BLaER1 (cell line): ENCODE measurements around the gene MBIP.

Source experiments
- H3K27ac ChIP-seq: shearing (Covaris generic); formaldehyde crosslinking; 2 replicates; pipeline ENCODE4 v1.8.1; 2022
- H3K27me3 ChIP-seq: shearing (Covaris generic); formaldehyde crosslinking; 2 replicates; pipeline ENCODE4 v1.8.1; 2022
- H3K36me3 ChIP-seq: shearing (Covaris generic); formaldehyde crosslinking; 2 replicates; pipeline ENCODE4 v1.8.1; 2022
- H3K4me1 ChIP-seq: shearing (Covaris generic); formaldehyde crosslinking; 2 replicates; pipeline ENCODE4 v1.8.1; 2022
- H3K4me2 ChIP-seq: shearing (Covaris generic); formaldehyde crosslinking; 2 replicates; pipeline ENCODE4 v1.8.1; 2022
- H3K4me3 ChIP-seq: shearing (Covaris generic); formaldehyde crosslinking; 2 replicates; pipeline ENCODE4 v1.8.1; 2022
- H3K9ac ChIP-seq: shearing (Covaris generic); formaldehyde crosslinking; 2 replicates; pipeline ENCODE4 v1.8.1; 2022
- H3K9me3 ChIP-seq: shearing (Covaris generic); formaldehyde crosslinking; 2 replicates; pipeline ENCODE4 v1.8.1; 2022
- H4K20me1 ChIP-seq: shearing (Covaris generic); formaldehyde crosslinking; 2 replicates; pipeline ENCODE4 v1.8.1; 2022
- Cebpa-rat ChIP-seq: shearing (Covaris generic); IDR thresholded peaks from 2 replicates; pipeline ENCODE4 v1.8.1; 2022

Gene MBIP

DNA sequence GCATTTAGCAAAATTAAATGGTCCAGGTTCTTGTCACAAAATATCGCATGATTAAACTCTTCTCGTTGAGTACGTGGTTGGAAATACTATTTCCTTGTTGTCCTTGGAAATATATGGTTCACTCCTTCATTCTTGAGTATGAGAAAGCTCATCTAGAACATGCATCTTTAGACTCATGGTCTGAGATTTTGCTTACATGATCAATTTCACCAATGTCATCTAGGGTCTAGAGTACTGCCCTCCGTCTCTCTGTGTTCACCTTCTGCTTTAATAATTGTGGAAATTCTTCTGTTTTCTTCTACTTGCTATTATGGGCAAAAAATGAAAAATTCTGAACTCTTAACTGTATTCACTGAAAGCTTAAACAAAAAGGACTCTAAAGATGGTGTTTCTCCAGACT is 25.9 kb downstream of the MBIP start:
- Histone ChIP-seq H3K9me3 (no peaks in the 10 kb centered on the region), H3K36me3 (peaks cover 31% of the 10 kb centered on the region), H3K27me3 (no peaks in the 10 kb centered on the region), H3K4me2 (no peak overlapping the region), H4K20me1 (no peaks in the 10 kb centered on the region), H3K27ac (no peak overlapping the region), H3K9ac (no peak overlapping the region), H3K4me3 (no peak overlapping the region), H3K4me1 (no peaks in the 10 kb centered on the region)
- no peak for TF ChIP-seq Cebpa-rat

DNA sequence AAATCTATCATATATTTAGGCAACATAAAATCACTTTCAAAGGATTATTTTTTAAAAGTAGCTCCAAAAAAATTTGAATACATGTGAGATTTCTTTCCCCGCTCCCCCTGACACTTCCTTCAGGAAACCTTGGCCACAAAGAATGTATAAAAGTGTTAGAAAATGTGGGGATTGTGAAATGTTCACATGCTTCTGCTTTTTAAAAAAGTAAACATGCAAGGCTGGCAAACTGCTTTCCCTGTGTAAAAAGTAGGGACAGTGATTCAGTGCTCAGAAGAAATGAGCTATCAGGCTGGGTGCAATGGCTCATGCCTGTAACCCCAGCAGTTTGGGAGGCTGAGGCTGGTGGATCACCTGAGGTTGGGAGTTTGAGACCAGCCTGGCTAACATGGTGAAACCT is 26.6 kb downstream of the MBIP start:
- H3K27me3 ChIP-seq = no peaks in the 10 kb centered on the region
- no peak overlapping the region for H3K4me2 ChIP-seq
- peaks cover 28% of the 10 kb centered on the region for H3K36me3 ChIP-seq
- no peak for TF ChIP-seq Cebpa-rat
- H3K27ac ChIP-seq = no peak overlapping the region
- no peaks in the 10 kb centered on the region for H3K9me3 ChIP-seq
- no peaks in the 10 kb centered on the region for H4K20me1 ChIP-seq
- no peaks in the 10 kb centered on the region for H3K4me1 ChIP-seq
- no peak overlapping the region for H3K9ac ChIP-seq
- H3K4me3 ChIP-seq = no peak overlapping the region

DNA sequence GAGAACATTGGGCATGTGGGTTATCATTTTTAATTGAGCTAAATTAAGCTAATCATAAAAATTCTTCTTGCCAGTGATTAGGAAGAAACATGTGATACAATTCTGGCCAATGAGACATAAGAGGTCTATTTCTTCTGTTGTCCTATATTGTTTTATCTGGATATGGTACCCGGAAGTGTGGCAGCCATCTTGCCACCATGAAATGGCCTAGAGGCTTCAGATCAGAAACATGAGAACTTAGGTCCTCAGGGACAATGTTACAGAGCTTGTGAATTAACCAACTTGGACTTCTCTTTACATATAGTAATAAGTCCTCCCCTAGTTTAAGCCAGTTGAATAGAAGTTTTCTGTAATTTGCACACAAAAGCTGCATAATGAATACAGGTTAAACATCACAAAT is 30.5 kb downstream of the MBIP start:
- Histone ChIP-seq H3K4me2 (no peak overlapping the region), H3K9me3 (no peaks in the 10 kb centered on the region), H4K20me1 (no peaks in the 10 kb centered on the region), H3K36me3 (no peaks in the 10 kb centered on the region), H3K9ac (no peak overlapping the region), H3K4me1 (no peaks in the 10 kb centered on the region), H3K27me3 (no peaks in the 10 kb centered on the region), H3K27ac (no peak overlapping the region), H3K4me3 (no peak overlapping the region)
- TF ChIP-seq Cebpa-rat = no peak

DNA sequence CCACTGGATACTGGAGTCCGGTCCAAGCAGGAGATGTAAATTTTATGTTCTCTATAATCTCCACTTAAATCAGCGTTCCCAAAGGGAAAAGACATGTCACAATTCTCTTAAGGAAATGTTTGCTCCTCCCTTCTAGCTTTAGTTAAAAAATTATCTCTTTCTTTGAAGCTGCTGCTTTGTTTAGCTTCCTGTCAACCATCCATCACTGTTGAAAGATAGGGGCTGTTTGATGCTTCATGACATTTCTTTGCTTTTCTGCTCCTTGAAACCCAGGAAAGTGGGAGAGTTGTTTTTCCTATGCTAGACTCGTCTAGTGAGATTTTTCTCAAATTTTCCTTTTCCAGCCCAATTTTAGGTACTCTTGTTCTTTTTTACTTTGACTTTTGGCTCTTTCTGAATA is 31.9 kb downstream of the MBIP start:
- TF ChIP-seq Cebpa-rat = no peak
- no peak overlapping the region for H3K27ac ChIP-seq

DNA sequence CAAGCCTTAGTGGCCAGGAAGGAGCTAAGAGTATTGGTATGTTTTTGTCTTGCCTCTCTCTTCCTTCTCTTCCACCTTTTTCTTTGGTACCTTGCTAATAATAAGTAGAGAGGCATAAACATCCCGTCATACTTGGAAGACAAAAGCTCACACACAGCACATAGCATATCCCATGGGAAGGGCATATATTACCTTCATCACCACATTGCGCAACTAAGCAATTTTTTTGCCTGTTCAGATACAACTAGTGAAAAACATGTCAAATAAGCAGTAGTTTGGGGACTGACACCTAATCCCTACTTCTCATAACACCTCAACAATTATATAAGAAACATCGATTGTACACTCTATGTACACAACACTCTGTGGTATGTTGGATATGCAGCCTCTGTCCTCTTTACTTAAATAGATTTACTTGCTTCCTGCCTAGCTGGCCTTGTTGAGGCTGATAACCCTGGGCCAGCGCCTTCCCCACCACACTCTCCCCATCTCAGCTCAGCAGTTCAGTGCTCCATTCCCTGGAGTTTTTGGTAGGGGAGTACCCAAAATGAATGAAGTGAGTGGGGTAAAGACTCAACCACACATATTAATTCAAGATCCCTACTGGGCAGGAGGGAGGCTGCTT is 35.4 kb downstream of the MBIP start:
- Histone ChIP-seq H4K20me1 (no peaks in the 10 kb centered on the region), H3K9me3 (no peaks in the 10 kb centered on the region), H3K4me3 (no peak overlapping the region), H3K4me1 (no peaks in the 10 kb centered on the region), H3K36me3 (no peaks in the 10 kb centered on the region), H3K27me3 (no peaks in the 10 kb centered on the region), H3K9ac (no peak overlapping the region), H3K27ac (no peak overlapping the region), H3K4me2 (no peak overlapping the region)
- TF ChIP-seq Cebpa-rat = 0 out of 2 replicates have a peak, but pooled peaks have one; percentile 51

More for the DNA sequence above, 31.9 kb downstream of the MBIP start:
- Histone ChIP-seq H3K36me3 (no peaks in the 10 kb centered on the region), H3K4me1 (no peaks in the 10 kb centered on the region), H3K9ac (no peak overlapping the region), H4K20me1 (no peaks in the 10 kb centered on the region), H3K27me3 (no peaks in the 10 kb centered on the region), H3K9me3 (no peaks in the 10 kb centered on the region), H3K4me3 (no peak overlapping the region), H3K4me2 (no peak overlapping the region)

DNA sequence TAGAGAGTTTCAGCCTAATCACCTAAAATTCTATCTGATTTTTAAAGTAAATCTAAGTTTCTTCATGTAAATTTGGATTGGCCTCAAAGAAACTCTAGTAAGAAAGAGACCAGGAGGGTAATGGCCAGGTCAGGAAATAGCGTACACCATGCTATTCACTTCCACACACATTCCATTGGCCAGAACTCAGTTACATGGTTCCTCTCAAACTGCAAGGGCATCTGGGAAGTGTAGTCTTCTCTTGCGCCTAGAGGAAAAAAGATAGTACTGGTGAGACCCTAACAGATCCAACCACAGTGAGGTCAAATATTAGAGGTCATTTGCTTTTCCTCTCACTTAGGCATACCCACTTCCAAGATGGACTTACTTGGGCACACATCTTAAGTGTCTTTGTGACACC is 39.1 kb downstream of the MBIP start:
- Histone ChIP-seq H3K4me3 (no peak overlapping the region), H4K20me1 (no peaks in the 10 kb centered on the region), H3K4me1 (no peaks in the 10 kb centered on the region), H3K9ac (no peak overlapping the region), H3K4me2 (no peak overlapping the region), H3K27me3 (no peaks in the 10 kb centered on the region), H3K9me3 (no peaks in the 10 kb centered on the region), H3K27ac (no peak overlapping the region), H3K36me3 (no peaks in the 10 kb centered on the region)
- TF ChIP-seq Cebpa-rat = no peak

DNA sequence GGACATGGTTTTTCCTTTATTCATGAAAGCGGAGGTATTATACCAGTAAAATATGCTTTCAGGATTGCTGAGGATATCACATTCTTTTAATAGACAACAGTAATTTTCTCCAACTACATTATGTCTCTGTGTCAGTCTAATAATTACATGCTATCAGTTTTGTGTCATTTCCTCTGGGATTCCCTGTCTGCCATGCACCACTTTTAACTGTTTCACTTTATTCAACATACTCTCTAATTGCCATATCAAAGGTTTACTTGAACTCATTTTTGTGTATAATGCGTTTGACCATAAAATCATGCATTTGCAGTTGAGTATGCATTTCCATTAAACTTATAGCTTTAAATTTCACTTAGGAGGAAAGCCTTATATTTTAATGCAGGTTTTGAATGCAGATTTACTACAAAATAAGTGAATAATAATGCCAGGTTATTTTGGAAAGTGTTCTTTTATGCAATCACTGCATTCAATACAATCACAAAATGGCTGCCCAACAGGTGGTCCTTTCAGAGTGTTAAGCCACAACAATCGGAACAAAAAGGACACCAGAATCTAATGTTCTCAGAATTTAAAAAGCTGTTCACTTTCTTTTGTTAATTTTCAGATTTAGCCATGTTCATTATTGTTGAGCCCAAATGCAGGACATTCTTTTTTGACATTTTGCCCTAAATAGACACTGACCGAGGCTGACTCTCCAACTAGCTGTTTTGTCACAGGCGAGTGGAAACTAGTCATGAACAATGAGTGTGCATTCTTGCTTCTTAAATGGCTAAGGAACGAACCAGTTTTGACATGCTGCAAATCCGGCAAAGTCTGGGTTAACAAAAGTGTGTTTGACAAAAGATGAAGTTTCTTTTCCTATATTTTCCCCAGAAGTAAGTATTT is 40.9 kb downstream of the MBIP start:
- Histone ChIP-seq H3K4me2 (no peak overlapping the region), H4K20me1 (no peaks in the 10 kb centered on the region), H3K9ac (no peak overlapping the region), H3K4me1 (no peaks in the 10 kb centered on the region), H3K4me3 (no peak overlapping the region), H3K27ac (no peak overlapping the region), H3K27me3 (no peaks in the 10 kb centered on the region), H3K9me3 (no peaks in the 10 kb centered on the region), H3K36me3 (no peaks in the 10 kb centered on the region)
- no peak for TF ChIP-seq Cebpa-rat

DNA sequence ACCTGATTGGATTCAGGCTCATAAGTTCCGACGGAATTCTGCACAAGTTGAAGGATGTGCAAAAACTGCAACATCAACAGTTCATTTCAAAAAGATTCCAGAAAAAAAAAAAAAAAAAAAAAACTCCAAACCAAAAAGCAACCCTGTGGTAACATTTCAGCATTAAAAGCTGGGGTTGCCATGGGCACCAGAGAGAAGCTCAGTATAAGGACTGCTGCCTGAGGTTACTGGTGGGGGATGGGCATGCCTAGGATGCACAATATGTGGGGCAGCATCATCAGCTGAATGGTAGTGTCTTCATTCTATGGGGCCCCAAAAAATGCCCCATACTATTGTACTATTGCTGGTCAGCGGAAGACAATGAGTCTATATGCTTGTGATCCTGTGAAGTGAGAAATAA is 44.7 kb downstream of the MBIP start:
- TF ChIP-seq Cebpa-rat = no peak
- H3K9ac ChIP-seq = no peak overlapping the region
- H3K4me1 ChIP-seq = no peaks in the 10 kb centered on the region
- H3K4me2 ChIP-seq = no peak overlapping the region
- no peak overlapping the region for H3K27ac ChIP-seq
- no peaks in the 10 kb centered on the region for H4K20me1 ChIP-seq
- no peaks in the 10 kb centered on the region for H3K36me3 ChIP-seq
- H3K4me3 ChIP-seq = no peak overlapping the region
- H3K27me3 ChIP-seq = no peaks in the 10 kb centered on the region
- H3K9me3 ChIP-seq = no peaks in the 10 kb centered on the region

DNA sequence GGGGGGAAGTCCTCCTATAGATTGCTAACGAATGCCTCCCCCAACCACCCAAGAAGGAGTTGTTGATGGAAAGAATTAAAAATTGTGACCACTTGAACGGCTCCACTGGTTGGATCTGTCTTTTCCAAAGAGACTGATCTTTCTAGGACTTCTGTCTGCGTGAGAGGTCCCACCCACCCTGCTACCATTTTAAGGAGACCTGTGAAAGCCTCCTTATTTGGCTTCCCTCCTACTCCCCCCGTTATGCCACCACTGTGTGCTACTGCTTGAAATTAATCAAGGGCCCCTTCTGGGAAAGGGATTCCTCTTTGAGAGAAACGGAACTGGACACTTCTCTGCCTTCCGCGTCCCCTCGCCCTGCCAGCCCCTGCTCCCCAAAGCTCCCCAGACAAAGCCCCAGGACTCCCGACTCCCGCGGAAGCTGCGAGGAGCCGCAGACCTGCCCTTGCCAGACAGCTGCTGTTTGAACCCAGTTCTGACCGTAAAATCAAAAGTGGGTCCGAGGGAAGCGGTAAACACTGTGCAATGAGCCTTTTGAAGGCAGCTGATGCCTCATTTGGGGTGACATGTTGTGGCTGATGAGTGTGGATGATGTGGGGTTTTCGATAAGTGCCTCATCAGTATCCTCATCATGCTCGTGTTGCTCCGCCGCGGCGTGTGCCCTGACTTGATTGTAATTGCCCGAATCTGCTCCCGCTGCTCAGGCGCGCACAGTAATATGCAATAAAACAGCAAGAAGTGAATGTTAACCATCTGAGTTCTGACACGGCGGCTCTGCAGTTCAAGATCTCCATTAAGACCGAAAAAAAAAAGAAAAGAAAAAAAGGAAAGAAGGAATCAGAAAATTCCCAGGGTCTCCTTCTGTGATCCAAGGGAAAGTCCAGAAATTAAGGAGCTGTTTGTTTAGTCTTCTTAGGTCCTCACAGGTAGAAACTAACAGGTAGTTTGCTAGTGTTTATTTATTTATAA is 48.2 kb downstream of the MBIP start:
- Histone ChIP-seq H3K4me3 (no peak overlapping the region), H3K9me3 (no peaks in the 10 kb centered on the region), H3K9ac (no peak overlapping the region), H3K27me3 (no peaks in the 10 kb centered on the region), H3K4me2 (no peak overlapping the region), H3K4me1 (no peaks in the 10 kb centered on the region), H4K20me1 (no peaks in the 10 kb centered on the region), H3K36me3 (no peaks in the 10 kb centered on the region), H3K27ac (no peak overlapping the region)
- TF ChIP-seq Cebpa-rat = no peak
